GM18868 (cell line): ENCODE results near the gene APBB1IP.
A peak's percentile ranks its signal among the peaks of the same experiment; 100 is the strongest.
"Not testable (repeated sequence)": the region's sequence is repeated elsewhere in the genome, so short reads cannot be mapped to it uniquely, and the experiment has no call there.

Experiments
- ATAC-seq: cut with Tn5 transposase; IDR thresholded peaks from one replicate; pipeline ENCODE4 v1.9.1; 2021; ENCODE audit warnings: mild to moderate bottlenecking, moderate library complexity; ENCODE audit not compliant: unreplicated experiment

APBB1IP gene

DNA sequence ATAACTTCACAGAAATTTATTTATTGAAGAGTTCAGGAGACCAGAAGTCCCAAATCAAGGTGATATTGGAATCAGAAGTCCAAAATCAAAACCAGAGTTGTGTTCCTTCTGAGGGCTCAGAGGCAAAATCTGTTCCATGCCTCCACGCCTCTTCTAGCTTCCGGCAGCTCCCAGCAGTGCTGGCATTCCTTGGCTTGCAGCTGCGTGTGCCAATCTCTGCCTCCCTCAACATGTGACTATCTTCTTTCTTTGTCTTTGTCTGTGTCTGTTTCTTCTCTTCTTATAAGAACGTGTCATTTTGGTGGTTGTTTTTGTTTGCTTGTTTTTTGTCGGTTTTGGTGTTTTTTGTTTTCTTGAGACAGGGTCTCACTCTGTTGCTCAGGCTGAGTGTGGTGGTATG is 116.1 kb downstream of the APBB1IP start:
- ATAC-seq: no peak

DNA sequence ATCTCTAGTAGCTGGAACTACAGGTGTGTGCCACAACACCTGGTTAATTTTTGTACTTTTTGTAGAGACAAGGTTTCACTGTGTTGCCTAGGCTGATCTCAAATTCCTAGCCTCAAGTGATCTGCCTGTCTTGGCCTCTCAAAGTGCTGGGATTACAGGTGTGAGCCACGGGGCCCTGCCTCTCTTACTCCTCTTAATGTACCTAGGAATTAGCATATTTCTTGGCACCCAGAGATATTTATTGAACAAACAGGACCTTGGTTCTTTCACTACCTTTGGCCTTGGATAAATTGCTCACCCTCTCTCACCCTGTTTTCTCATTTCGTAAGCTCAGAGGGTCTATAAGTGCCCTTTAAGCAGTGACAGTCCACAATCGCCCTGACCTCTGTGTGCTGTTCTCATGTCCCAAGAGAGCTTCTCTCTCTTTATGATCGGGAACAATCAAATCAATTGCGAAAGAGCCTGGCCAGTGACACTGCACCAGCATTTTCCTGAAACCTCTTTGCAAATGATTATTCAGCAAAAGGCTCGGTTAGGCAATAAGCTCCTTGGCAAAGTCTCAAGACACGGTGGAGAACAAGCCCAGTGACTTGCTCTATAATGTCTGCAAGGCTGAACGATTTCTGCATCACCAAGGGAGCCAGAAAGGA is 117.7 kb downstream of the APBB1IP start:
- no peak for ATAC-seq

DNA sequence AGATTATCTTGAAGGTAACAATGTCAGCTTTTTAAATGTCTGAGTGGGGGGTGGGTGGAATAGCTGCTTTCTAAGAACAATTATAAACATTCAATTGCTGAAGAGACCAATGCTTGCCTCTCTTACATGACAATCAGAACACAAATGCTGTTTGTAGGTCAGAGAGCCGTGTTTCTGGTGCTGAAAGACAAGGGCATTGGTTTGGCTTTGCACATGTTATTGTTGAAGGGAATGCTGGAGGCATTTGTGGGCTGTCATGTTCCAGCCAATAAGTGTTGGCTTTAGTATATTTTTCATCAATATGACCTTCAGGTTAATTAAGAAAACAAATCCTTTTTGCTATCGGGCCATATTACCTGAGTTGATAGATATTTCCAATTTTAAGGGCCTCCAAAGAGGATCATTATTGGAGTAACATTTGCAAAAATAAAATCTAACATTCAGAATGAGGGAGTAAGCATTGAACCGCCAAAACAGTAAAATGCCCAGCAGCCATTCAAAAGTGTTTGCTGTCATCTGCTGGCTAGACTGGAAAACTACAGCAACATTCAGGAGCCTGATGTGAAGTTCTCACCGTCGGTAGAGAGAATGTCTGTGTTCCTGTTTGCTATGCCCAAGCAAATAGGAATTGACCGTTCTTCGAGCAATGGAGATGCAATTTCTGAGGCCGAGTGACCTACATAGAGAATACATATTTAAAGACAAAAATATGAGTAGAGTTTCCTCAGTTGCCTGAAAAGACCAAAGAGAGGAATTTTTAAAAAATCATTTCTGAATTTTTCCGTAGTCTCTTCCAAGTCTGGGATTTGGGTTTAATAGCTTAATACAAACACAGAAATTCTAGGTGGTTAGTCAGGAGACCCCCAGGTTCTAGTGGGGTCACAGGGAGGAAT is 118.9 kb downstream of the APBB1IP start:
- ATAC-seq: peak; percentile 72

DNA sequence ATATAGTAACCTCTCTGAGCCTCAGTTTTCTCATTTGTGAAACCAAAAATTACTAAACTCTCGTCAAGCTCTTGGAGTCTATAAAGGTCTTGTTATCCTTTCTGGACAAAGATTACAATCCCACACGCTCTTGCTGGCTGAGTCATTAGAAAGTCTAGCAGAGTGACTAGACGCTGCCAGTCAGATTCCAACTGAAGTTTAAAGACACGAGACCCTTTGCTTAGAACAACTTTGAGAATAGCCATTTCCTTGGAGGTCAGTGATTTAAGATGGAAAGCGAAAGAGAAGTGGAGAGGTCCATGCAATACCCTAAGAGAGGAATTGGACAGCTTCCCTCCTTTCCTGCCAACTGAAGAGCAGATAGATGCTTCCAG is 119.5 kb downstream of the APBB1IP start:
- ATAC-seq: no peak

DNA sequence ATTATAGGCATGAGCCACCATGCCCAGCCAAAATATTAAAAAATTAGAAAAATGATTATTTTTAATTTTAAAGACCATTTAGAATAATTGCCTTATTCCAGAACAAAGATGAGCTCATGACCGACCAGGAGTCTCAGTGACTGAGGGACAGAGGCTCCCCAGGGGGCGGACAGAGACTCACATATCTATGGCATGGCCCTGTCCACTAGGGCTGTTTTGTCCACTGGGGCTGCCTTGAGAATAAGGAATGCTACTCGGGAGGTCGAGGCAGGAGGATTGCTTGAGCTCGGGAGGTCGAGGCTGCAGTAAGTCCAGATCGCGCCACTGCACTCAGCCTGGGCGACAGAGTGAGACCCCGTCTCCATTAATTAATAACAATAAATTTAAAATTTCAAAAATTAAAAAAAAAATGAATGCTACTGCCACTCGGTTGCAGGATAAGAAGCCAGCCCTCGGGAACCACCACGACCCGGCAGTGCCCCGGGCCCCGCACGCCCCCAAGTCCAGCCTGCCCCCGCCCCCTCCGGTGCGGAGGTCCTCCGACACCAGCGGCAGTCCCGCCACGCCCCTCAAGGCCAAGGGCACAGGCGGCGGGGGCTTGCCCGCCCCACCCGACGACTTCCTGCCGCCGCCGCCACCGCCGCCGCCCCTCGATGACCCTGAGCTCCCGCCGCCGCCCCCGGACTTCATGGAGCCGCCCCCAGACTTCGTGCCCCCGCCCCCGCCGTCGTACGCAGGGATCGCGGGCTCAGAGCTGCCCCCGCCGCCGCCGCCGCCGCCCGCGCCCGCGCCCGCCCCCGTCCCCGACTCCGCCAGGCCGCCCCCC is 128.6 kb downstream of the APBB1IP start:
- ATAC-seq: no peak

DNA sequence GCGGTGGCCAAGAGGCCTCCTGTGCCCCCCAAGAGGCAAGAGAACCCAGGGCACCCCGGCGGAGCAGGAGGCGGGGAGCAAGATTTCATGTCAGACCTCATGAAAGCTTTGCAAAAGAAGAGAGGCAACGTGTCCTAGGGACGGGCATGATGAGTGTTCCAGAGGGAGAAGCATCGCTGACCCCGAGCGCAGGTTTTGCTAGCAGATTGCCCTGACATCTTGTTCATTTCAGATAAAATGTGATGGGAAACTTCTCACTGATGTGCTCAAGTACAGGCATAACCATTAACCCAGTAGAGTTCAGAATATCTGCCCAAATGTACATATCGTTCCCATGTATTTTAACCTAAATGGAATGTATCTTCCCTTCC is 129.2 kb downstream of the APBB1IP start:
- ATAC-seq: no peak

DNA sequence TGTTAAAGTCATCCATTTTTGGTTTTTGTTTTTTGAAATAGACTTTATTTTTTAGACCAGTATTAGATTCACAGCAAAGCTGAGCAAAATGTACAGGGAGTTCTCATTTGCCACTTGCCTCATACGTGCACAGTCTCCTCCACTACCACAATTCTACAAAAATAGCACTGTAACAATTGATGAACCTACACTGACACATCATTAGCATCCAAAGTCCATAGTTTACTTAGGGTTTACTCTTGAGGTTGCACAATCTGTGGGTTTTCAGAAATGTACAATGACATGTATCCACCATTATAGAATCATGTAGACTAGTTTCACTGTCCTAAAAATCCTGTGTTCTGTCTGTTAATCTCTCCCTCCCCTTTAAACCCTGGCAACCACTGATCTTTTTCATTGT is 133.5 kb downstream of the APBB1IP start:
- ATAC-seq: no peak

DNA sequence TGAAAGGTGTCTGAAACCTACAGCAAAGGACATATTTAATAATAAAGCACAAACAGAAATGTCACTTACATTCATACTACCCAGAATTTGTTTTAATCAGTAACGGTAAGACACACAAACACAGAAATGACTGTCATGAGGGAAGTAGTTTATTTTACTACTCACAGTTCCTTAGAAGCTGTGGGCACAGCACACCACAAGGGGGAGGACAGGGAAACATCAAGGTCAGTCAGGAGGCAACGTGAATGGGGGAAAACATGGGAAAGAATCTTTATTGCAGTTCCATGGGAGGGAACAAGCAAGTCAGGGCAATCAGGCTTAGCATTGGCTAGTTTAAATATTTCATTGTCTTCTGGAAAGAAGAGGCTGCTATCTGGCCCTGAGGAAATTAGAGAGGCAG is 135.5 kb downstream of the APBB1IP start:
- no peak for ATAC-seq

DNA sequence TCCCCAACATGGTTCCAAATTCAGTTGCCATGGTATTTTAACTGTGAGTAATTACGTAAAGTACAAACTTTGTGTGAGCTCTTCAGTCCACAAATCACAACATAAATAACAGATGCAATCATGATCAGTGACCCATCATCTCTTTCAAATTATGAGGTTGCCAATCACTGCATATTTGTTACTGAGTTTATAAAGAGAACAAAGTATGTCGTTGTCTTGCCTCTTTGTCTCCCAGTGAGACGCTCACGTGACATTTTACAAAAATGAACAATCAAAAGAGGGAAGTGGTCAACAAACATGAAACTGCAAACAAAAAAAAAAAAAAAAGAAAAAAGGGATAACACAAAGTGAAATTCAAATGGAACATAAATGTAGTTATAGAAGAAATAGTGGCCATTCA is 136.6 kb downstream of the APBB1IP start:
- peak; percentile 82 for ATAC-seq

DNA sequence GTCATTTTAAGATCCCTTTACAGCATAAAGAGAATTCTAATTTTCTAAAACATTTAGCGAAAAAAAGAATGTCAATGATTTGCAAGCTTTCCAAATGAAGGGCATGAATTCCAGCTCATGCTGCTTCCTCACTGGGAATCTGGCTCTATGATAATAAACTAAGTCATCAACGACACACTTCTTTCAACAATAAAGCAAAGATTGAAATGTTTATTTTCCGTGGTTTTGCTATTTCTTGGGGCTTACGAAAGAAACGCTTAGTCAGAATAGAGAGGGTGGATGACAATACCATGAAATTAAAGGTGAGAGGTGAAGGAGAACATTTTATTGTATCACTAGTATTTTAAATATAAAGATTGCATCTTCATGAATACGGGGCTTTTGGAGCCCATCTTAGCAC is 140.2 kb downstream of the APBB1IP start:
- not testable (repeated sequence) for ATAC-seq

DNA sequence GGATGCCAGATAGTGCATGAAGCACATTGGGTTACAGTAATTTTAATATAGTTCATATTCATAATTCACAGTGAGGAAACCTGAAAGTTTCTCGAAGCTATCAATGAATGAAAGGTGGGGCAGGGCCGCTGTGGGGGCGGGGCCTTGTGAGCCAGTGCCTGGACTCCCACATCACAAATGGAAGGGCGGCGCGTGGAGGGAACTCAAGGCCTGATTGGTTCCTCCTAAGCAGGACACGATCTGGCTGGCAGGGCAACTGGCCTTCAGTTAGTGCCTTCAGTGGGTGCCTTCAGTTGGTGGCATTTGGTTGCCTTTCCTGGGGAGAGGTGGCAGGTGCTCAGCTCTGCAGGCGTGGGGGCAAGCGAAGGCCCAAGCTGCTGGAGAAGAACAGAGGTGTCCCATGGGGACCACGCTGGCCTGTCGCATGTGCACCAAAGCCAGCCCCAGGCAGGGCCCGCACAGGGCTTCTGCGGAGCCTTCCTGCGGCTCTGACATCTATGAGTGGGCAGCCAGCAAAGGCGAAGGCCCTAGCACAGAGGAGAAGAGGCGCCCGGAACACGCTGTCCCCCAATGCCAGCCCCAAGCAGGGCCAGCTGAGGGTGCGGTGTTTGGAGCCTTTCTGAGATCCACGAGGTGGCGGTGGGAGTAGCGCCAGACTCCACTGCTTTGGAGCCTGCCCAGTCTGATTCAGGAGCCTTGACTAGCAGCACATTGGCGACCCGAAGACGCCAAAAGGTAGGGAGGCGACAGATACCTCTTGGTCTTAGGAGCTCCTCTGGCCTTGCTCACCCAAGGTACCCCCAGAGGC is 141.3 kb downstream of the APBB1IP start:
- no peak for ATAC-seq

DNA sequence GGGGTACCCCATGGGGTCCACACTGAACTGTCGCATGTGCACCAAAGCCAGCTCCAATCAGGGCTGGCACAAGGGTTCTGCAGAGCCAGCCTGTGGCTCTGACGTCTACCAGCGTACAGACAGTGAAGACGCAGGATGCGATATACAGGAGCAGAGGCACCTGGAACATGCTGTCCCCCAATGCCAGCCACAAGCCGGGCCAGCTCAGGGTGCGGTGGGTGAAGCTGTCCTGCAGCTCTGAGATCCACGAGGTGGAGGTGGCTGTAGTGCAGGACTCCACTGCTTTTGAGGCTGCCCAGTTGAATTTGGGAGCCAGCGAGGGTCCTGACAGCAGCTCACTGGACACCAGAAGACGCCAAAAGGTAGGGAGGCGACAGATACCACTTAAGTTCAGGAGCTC is 148.1 kb downstream of the APBB1IP start:
- no peak for ATAC-seq

DNA sequence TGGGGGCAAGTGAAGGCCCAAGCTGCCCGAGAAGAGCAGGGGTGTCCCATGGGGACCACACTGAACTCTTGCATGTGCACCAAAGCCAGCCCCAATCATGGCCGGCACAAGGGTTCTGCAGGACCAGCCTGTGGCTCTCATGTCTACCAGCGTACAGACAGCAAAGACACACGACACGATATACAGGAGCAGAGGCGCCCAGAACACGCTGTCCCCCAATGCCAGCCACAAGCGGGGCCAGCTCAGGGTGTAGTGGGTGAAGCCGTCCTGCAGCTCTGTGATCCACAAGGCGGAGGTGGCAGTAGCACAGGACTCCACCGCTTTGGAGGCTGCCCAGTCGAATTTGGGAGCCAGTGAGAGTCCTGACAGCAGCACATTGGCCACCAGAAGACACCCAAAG is 150.5 kb downstream of the APBB1IP start:
- ATAC-seq: no peak

DNA sequence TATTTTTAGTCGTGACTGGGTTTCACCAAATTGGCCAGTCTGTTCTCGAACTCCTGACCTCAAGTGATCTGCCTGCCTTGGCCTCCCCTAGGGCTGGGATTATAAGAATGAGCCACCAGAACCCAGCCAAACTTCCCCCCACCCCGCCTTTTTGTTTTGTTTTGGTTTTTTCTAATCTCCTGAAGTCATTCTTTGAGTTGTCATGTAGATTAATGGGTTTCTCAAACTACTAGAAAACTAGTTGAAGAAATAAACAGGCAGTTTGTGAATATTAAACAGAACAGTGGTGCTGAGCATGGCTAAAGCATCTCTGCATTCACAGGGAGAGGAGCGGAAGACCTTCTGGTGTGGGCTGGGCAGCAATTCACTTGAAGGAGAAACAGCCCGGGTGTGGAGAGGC is 151.7 kb downstream of the APBB1IP start:
- not testable (repeated sequence) for ATAC-seq

DNA sequence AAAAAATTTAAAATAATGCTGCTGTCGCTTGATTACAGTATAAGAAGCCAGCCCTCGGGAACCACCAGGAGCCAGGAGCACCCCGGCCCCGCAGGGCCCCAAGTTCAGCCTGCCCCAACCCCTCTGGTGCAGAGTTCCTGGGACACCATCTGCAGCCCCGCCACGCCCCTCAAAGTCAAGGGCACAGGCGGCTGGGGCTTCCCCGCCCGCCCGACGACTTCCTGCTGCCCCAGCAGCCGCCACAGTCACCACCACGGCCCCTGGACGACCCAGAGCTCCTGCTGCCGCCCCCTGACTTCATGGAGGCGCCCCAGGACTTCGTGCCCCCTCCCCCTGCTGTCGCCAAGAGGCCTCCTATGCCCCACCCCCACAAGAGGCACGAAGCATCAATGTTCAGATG is 155.8 kb downstream of the APBB1IP start:
- no peak for ATAC-seq

DNA sequence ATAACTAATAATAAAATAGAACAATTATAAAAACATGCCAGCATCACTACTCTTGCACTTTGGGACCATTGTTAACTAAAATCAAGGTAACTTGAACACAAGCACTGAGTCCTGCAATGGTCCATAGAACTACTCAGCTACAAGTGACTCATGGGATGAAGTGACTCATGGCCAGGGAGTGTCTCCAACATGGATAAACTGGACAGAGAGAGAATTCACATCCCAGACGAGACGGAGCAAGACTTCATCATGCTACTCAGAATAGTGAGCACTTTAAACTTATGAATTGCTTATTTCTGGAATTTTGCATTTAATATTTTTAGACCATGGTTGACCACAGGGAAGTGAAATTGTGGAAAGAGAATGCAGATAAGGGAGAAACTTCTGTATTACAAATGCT is 165.1 kb downstream of the APBB1IP start:
- ATAC-seq: not testable (repeated sequence)

DNA sequence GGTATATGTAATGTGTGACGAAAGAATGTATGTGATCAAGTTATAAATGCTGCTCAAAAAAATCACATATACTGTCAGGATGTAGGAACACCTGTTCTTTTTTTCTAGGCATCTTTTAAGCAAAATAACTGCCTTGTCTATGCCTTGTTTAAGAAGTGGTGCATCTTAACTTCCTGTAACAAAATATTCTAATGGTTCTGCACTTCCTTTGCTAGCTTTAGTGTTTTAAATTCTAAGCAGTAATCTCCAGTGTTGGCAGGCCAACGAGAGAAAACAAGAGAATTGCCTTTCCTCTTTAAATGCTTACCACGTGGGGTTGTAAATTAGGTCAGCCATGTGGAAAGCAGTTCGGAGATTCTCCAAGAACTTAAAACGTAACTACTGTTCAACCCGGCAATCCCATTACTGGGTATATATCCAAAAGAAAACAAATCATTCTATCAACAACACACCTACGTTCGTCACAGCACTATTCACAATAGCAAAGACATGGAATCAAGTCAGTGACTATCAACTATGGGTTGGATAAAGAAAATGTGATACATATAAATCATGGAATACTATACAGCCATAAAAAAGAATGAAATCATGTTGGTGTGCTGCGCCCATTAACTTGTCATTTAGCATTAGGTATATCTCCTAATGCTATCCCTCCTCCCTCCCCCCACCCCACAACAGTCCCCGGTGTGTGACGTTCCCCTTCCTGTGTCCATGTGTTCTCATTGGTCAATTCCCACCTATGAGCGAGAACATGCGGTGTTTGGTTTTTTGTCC is 166.4 kb downstream of the APBB1IP start:
- not testable (repeated sequence) for ATAC-seq

DNA sequence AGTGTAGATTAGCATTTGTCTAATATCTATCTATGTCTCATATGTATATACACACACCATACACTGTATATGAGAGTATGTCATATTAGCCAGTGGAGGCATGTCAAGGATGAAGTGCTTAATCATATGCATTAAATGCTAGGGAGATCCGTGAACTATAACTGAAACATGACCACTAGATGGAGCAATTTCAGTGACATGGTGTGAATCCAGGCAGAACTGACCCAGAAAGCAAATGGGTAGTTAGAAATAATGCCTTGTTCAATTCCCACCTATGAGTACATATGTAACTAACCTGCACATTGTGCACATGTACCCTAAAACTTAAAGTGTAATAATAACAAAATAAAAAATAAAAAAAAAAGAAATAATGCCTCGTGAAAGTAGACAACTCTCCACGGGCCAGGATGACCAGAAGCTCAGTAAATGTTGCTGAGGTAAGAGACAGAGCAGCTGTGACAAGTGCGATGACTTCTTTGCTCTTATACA is 168.3 kb downstream of the APBB1IP start:
- peak; percentile 70 for ATAC-seq

DNA sequence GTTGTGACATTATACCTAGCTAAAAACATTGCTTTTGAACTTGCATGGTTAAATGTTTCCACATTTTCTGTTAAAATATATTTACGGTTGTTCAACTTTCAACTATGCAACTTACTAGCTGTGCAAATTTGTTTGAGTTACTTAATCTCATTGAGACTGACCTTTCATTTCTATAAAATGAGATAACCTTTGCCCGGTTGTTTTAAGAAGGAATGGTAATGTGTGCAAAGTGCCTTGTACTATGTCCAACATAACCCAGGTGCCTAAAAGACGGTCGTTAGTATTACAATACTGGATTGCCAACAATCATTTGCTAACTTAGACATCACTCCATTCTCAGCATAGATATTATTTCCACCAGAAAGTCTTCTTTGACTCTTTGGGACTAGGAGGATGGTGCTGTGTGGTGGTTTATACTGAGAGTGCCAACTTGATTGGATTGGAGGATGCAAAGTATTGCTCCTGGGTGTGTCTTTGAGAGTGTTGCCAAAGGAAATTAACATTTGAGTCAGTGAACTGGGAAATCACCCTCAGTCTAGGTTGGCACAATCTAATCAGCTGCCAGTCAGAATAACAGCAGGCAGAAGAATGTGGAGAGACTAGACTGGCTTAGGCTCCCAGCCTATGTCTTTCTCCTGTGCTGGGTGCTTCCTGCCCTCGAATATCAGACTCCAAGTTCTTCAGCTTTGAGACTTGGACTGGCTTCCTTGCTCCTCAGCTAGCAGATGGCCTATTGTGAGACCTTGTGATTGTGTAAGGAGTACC is 174.2 kb downstream of the APBB1IP start:
- no peak for ATAC-seq
